Osteocyte (in vitro differentiated cells): ENCODE results near the gene VDAC2. TPM values are rescaled to one million over a fixed set of nuclear protein-coding genes. Genes with fewer than 3 reads are reported as not detected.

Experiments
- DNase-seq: peaks from one replicate; pipeline ENCODE4 v3.0.0; 2021; ENCODE audit warnings: mixed read lengths; ENCODE audit not compliant: unreplicated experiment; ENCODE audit errors: extremely low spot score
- H3K27ac Mint-ChIP-seq: one replicate; pipeline ENCODE4 v1.8.0; 2021; ENCODE audit warnings: mild to moderate bottlenecking, mixed read lengths; ENCODE audit not compliant: unreplicated experiment
- H3K27me3 Mint-ChIP-seq: one replicate; pipeline ENCODE4 v1.8.0; 2021; ENCODE audit warnings: mixed read lengths; ENCODE audit not compliant: unreplicated experiment
- H3K36me3 Mint-ChIP-seq: one replicate; pipeline ENCODE4 v1.8.0; 2021; ENCODE audit warnings: mixed read lengths; ENCODE audit not compliant: unreplicated experiment
- H3K4me1 Mint-ChIP-seq: one replicate; pipeline ENCODE4 v1.8.0; 2021; ENCODE audit warnings: mixed read lengths; ENCODE audit not compliant: unreplicated experiment
- H3K4me3 Mint-ChIP-seq: one replicate; pipeline ENCODE4 v1.8.0; 2021; ENCODE audit warnings: mild to moderate bottlenecking, moderate library complexity, mixed read lengths; ENCODE audit not compliant: unreplicated experiment
- H3K9me3 Mint-ChIP-seq: one replicate; pipeline ENCODE4 v1.8.0; 2021; ENCODE audit warnings: mixed read lengths; ENCODE audit not compliant: unreplicated experiment
- CTCF ChIP-seq: fragments of 200-600 bp; sonication (generic); IDR thresholded peaks from 2 replicates; pipeline ENCODE4 v1.5.0; 2021; ENCODE audit warnings: antibody characterized with exemption, mild to moderate bottlenecking, moderate library complexity
- total RNA-seq: library from RNA; stranded (reverse); gene quantifications from 2 replicates; pipeline ENCODE4 v1.2.1, GENCODE V29; 2021

The VDAC2 gene
- total RNA-seq, 1 donor from 2014 or later: 130 TPM

- Mint-ChIP-seq H3K36me3 (no peaks in the 10 kb centered on the region), H3K4me3 (no peak overlapping the region), H3K4me1 (peaks cover 8% of the 10 kb centered on the region), H3K27me3 (peaks cover 26% of the 10 kb centered on the region), H3K9me3 (no peaks in the 10 kb centered on the region), H3K27ac (no peak overlapping the region)
- DNase-seq: no peak
- no peak for TF ChIP-seq CTCF
Observed at GRCh38 chr10:75276069-75276872, 65.7 kb downstream of the VDAC2 start.

GRCh38 chr10:75280236-75280635 is 69.6 kb downstream of the VDAC2 start:
- Mint-ChIP-seq H3K27me3 (peaks cover 34% of the 10 kb centered on the region), H3K27ac (no peak overlapping the region)

More at GRCh38 chr10:75280236-75280635, 69.6 kb downstream of the VDAC2 start:
- Mint-ChIP-seq H3K36me3 (no peaks in the 10 kb centered on the region), H3K9me3 (no peaks in the 10 kb centered on the region), H3K4me3 (no peak overlapping the region), H3K4me1 (peaks cover 12% of the 10 kb centered on the region)
- no peak for DNase-seq
- TF ChIP-seq CTCF: no peak

Other genes starting within 250 kb of the VDAC2 start
- gene SAMD8, start 99.1 kb upstream of the VDAC2 start, total RNA-seq: 25.9 and 26.4 TPM in 2 replicates
- gene COMTD1, start 25.2 kb downstream of the VDAC2 start, total RNA-seq: 12.9 and 15.7 TPM in 2 replicates
- gene ZNF503, start 191.0 kb downstream of the VDAC2 start, total RNA-seq: 38.5 and 42.1 TPM in 2 replicates
- 0.19 and 1.3 TPM in 2 replicates for gene LRMDA, start 220.8 kb downstream of the VDAC2 start, total RNA-seq